NCI-H2171 (cell line): ENCODE data around the gene CCDC91.

Experiments
- DNase-seq: peaks from one replicate; lab custom pipeline; 2025; lab: John Stamatoyannopoulos, UW

CCDC91 gene

DNA sequence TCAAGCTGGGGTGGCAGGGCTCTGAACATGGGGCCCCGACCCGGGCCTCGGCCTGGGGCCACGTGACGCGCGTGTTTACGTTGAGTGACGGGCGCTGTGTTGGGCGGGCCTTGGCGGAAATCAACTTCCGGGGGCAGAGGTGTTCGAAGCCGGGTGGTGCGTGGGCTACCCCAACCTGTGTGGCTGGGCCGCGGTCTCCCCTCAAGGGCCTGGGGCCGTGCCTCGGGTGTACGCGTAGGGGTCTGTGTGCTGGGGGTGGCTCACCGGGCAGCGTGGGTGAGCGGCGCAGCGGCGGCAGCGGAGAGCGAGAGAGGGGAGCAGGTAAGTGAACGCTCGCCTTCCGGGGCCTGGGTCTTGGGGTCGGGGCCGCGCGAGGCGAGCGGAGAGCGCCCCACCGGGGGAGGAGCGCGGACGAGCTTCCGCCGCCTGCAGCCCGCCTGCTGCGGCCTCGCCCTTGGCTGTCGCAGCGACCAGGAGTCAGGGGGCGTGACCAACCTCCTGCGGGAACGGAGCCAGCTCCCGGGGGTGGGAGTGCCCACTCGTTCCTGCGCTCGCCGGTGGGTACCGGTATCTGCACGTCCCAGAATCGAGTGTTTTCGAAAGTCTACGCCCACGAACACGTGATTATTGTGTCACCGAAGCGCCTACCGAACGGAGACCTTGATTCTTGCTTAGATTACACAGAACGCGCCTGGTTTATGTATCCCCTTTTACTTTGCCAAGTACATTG lies at the start of gene CCDC91:
Gene CCDC91 (plus strand): TSS at position 136 of the 730 bp plus-strand sequence. CDS start 66,760 bp downstream, outside the sequence.
- peak; percentile 100 for DNase-seq

DNA sequence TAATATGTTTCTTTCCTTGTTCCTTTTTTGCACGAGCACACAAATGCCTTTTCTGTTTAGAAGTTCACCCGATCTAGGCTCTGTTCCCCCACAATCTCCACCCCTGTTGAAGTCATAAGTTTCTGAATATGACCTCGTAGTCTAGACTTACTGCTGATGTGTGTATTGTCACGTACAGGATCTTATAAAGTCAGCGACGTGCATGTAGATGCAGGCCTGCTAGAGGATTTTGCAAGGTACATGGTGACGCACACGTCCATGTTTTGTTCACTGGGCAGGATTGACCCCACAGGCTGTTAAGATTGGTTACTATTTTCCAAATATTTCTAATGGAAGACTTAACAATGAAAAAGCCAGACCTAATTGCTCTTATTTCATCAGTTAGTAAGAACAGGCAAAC lies 46.2 kb upstream of the CCDC91 start:
- DNase-seq, result no peak

- DNase-seq, result no peak
Observed at GRCh38 chr12:28144532-28144931, 45.7 kb upstream of the CCDC91 start.

DNA sequence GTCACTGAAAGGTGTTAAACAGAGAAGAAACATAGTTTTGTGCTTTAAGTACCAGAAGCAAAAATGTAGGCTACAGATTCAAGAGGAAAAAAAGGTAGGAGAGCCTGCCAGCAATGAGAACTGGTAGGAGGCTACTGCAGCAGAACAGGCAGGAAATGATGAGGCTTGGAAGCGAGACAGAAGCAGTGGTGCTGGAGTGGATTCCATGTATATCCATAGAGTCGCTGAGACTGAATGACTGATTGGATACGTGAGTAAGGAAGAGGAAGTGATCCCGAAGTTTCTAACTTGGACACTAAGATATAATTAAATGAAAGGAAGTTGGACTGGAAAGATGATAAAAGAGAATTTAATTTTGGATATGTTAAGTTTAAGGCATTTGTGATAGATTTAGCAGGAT lies 45.0 kb upstream of the CCDC91 start:
- no peak for DNase-seq

DNA sequence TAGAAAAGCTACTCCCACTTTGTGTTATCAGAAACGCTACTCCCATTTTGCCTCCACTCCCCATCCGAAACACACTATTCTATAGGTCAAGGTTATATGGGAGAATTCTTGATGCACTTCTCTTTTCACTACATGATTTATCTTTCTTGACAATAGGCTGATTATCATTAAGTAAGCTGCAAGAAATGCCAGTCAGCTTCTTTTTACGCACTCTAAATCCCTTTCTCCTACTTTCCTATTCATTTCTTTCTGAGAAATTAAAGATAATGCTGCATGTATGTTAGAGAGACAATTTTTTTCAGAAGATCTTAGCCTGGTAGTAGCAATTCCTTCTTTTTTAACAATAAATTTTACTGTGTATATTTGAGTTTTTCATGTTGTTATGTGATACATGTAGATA lies 41.0 kb upstream of the CCDC91 start:
- DNase-seq, result no peak

- DNase-seq, result no peak
Observed at GRCh38 chr12:28156362-28156761, 33.9 kb upstream of the CCDC91 start.

- DNase-seq, result no peak
Observed at GRCh38 chr12:28156804-28157203, 33.5 kb upstream of the CCDC91 start.

GRCh38 chr12:28158353-28158752 lies 31.9 kb upstream of the CCDC91 start:
- no peak for DNase-seq

GRCh38 chr12:28159688-28160087 lies 30.6 kb upstream of the CCDC91 start:
- no peak for DNase-seq

- DNase-seq, result no peak
Observed at GRCh38 chr12:28161697-28162096, 28.6 kb upstream of the CCDC91 start.

DNA sequence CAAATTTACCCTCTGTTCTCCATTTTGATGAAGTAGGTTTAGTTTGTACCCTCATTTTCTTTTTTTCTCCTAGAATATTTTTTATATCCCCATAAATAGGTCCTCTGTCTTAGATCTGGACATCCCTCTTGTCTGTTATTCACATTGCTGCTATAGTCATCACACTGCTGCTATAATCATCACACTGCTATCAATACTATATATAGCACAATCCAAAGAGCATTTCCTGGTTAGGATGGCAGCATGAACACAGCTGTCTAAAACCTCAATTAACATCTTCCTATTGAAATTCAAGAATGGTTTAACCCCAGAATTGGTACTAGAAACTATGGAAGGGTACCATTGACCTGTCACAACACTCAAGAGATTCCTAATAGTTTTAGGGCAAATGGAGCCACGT lies 27.6 kb upstream of the CCDC91 start:
- no peak for DNase-seq

DNA sequence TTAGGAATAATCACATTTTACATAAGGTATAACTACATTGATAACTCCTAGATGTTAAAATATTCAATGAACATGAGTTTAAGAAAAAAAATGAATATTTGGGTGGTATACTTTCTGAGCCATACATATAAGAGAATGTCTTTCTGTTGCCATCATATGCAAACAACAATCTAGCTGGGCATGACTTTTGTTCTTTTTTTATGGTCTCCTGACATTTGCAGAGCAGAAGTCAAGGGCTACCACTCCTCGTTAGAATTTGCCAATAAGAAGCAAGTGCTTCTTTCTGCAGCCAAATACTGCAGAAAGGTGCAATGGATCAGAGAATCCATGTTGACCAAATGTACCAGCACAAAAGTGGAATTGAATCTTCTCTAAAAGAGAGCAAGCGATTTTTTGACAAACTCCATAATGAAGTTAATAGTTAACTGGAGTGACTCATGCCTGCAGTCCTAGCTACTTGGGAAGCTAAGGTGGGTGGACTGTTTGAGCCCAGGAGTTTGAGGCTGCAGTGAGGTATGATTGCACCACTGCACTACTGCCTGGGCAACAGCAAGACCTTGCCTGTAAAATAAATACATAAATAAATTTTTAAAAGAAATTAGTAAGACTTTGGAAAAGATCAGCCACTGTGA lies 25.5 kb upstream of the CCDC91 start:
- DNase-seq, result no peak

DNA sequence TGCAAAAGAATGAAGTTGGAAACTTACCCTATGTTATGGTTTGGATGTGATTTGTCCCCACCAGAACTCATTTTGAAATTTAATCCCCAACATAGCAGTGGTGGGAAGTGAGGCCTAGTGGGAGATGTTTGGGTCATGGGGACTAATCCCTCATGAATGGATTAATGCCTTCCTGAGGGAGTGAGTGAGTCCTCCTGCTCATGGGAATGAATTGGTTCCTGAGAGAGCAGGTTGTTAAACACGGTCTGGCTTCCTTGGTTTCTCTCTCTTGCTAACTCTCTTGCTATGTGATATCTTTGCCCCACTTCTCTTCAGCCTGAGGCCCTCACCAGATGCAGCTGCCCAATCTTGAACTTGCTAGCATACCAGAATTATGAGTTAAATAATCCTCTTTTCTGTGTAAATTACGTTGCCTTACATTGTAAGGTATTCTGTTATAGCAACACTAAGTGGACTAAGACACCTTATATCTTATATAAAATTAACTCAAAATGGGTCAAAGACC lies 22.2 kb upstream of the CCDC91 start:
- no peak for DNase-seq

- no peak for DNase-seq
Observed at GRCh38 chr12:28171356-28172060, 18.7 kb upstream of the CCDC91 start.

DNA sequence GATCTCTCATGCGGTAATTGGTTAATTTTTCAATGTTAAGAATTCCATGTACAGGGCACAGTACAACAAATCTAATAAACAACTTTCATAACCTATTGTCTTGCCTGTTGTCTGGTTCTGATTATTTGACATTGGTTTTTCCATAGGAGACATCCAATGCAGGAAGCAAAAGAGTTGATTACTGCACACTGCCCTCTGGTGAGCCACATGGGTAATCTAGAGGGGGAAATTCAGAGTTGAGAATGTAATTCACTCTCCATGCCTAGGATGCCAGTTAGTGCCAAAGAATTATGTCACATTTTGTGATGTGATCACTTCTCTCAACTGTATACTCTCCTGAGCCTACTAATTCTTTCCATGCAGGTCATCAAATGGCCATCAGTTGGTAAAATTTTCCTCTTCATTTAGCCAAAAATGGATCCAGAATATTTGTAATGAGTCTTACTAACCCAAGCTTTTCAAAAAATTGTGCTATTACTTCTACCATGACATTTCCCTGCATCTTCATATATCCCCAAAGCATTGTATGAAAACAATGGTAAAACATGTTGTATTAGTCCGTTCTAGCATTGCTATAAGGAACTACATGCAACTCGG lies 17.7 kb upstream of the CCDC91 start:
- peak; percentile 85 for DNase-seq

- DNase-seq, result no peak
Observed at GRCh38 chr12:28173440-28173839, 16.8 kb upstream of the CCDC91 start.

GRCh38 chr12:28175098-28175589 lies 15.1 kb upstream of the CCDC91 start:
- DNase-seq, result no peak

GRCh38 chr12:28176295-28176694 lies 14.0 kb upstream of the CCDC91 start:
- no peak for DNase-seq

DNA sequence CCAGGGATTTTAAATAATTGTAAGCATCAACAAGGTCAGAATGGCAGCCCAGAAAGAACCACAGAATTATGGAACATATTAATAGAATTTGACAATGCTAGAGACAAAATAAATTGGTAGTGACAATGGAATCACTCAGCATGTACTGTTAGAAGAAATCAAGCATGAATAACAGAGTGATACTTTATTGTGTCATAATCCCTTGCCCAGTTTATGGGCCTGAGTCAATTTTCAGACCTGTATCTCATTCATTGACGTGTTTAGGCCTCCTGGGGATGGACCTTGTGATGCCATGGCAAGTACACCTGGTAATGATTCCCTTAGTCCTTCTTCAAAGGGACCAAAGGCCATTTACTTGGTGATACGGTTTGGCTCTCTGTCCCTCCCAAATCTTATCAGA lies 12.8 kb upstream of the CCDC91 start:
- DNase-seq, result no peak

DNA sequence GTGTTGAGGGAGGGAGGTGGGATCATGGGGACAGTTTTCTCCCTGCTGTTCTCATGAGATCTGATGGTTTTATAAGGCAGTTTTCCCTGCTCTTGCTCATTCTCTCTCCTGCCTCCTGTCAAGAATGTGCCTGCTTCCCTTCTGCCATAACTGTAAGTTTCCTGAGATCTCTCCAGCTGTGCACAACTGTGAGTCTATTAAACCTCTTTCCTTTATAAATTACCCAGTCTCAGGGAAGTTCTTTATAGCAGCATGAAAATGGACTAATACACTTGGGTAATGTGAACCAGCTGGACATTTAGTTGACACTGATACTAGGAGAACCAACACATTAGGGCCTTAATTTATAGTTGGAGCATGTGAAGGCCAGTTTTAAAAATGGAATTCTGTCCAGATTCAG lies 12.4 kb upstream of the CCDC91 start:
- DNase-seq, result no peak

- DNase-seq, result no peak
Observed at GRCh38 chr12:28178775-28179174, 11.5 kb upstream of the CCDC91 start.

DNA sequence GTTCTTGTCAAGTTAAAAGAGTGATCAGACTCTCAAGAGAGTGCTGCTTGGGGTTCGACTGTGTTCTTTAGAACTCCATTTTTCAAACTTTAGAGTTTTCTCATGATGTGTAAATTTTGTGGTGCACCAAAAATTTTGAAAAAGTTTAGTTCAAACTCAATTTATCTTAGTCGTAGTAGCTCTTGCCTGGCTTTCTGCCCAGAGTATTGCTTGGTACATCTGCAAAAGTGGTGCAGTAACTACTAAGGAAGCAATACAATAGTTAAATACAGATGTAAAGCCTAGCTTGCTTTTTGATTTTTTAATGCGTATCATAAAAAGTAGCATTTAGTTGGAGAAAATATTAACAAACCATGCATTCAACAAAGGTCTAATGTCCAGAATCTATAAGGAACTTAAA lies 9.5 kb upstream of the CCDC91 start:
- no peak for DNase-seq
